GM12878 (cell line): ENCODE data around the gene ZNF324. TPM values are rescaled to one million over a fixed set of nuclear protein-coding genes. Genes with fewer than 3 reads are reported as not detected.

Source experiments
- ATAC-seq: fragments of 200-7000 bp; cut with Tn5 transposase; 3 replicates; pipeline ENCODE4 v1.9.1; 2020; ENCODE audit warnings: mild to moderate bottlenecking, moderate library complexity
- BruUV-seq: library from RNA; stranded (reverse); fragments of 400-500 nt; replicated peaks from 2 replicates; lab custom pipeline; 2021; lab: Mats Ljungman, UMichigan
- CTCF ChIA-PET: fragments of 300-600 bp; sonication (Branson Sonifier 250); formaldehyde crosslinking; extraction: SDS; loops from one replicate; lab custom pipeline; 2021; ENCODE audit warnings: inconsistent platforms; lab: Yijun Ruan, JAX
- POLR2A ChIA-PET: fragments of 350-600 bp; formaldehyde crosslinking; extraction: SDS; loops from one replicate; lab custom pipeline; 2021; ENCODE audit warnings: inconsistent platforms; lab: Charles Lee
- RAD21 ChIA-PET: fragments of 300-600 bp; sonication (Branson Sonifier 250); formaldehyde crosslinking; loops from one replicate; lab custom pipeline; 2023; ENCODE audit warnings: antibody characterized with exemption; ENCODE audit not compliant: unreplicated experiment; lab: Charles Lee
- SMC1A ChIA-PET: fragments of 300-600 bp; sonication (Branson Sonifier 250); formaldehyde crosslinking; loops from one replicate; lab custom pipeline; 2023; ENCODE audit not compliant: unreplicated experiment, uncharacterized antibody; lab: Charles Lee
- DNase-seq: peaks from one replicate; pipeline ENCODE4 v3.0.0-alpha.2; 2011; ENCODE audit warnings: low read depth, low spot score
- FAIRE-seq: peaks from 3 replicates; lab custom pipeline; 2011; peaks lifted over from hg19 to GRCh38; lab: Jason Lieb, UNC
- H2AFZ ChIP-seq: 2 replicates; pipeline ENCODE4 v1.6.0; 2011; ENCODE audit warnings: low read depth, low read length, control low read depth; ENCODE audit not compliant: control insufficient read depth
- H3K27ac ChIP-seq: 2 replicates; pipeline ENCODE4 v1.5.1; 2011; ENCODE audit warnings: control low read depth; ENCODE audit not compliant: control insufficient read depth, insufficient read depth
- H3K27me3 ChIP-seq, 2 experiments: replicated peaks in 1 of 2; 2 replicates each; pipeline versions ENCODE4 v1.6.0 to v1.6.1; 2011; ENCODE audit warnings: low read length in 1 of 2; ENCODE audit not compliant: control insufficient read depth in 2 of 2, insufficient read depth in 2 of 2
- H3K36me3 ChIP-seq, 2 experiments: 2 replicates each; pipeline ENCODE4 v1.5.1; 2011; ENCODE audit warnings: low read length in 1 of 2; ENCODE audit not compliant: control insufficient read depth in 2 of 2, insufficient read depth in 2 of 2
- H3K4me1 ChIP-seq: 2 replicates; pipeline ENCODE4 v1.6.1; 2011; ENCODE audit warnings: mild to moderate bottlenecking, low read length, moderate library complexity, mixed read lengths; ENCODE audit not compliant: control insufficient read depth, insufficient read depth
- H3K4me2 ChIP-seq: 2 replicates; pipeline ENCODE4 v1.6.0; 2011; ENCODE audit warnings: control low read depth; ENCODE audit not compliant: control insufficient read depth, insufficient read depth
- H3K4me3 ChIP-seq: fragments of 200-600 bp; sonication (generic); 2 replicates; pipeline ENCODE4 v1.5.1; 2016
- H3K79me2 ChIP-seq: 2 replicates; pipeline ENCODE4 v1.6.0; 2011; ENCODE audit warnings: low read length; ENCODE audit not compliant: control insufficient read depth, insufficient read depth
- H3K9ac ChIP-seq: 2 replicates; pipeline ENCODE4 v1.8.0; 2011; ENCODE audit warnings: low read length, control low read depth, mixed read lengths; ENCODE audit not compliant: control insufficient read depth, insufficient read depth
- H3K9me3 ChIP-seq: replicated peaks from 3 replicates; pipeline ENCODE4 v1.5.1; 2011; ENCODE audit warnings: mild to moderate bottlenecking, low read length; ENCODE audit not compliant: control insufficient read depth, insufficient read depth
- H4K20me1 ChIP-seq: 2 replicates; pipeline ENCODE4 v1.6.0; 2011; ENCODE audit not compliant: control insufficient read depth, insufficient read depth
- CBX3 ChIP-seq: fragments of 200-600 bp; sonication (generic); IDR thresholded peaks from 2 replicates; pipeline ENCODE4 v1.6.1; 2016; ENCODE audit warnings: low read depth, borderline replicate concordance
- FOXM1 ChIP-seq: IDR thresholded peaks from 2 replicates; pipeline ENCODE4 v1.6.1; 2012; ENCODE audit warnings: low read depth, mild to moderate bottlenecking, inconsistent platforms, low read length, moderate library complexity
- IKZF1 ChIP-seq: fragments of 450-650 bp; conservative IDR thresholded peaks from 2 replicates; pipeline ENCODE4 v1.6.1; 2017; ENCODE audit warnings: antibody characterized with exemption, mild to moderate bottlenecking
- MYC ChIP-seq: IDR thresholded peaks from 2 replicates; pipeline ENCODE4 v1.6.1; 2011; ENCODE audit warnings: mild to moderate bottlenecking, low read length, moderate library complexity, inconsistent platforms; ENCODE audit not compliant: insufficient read depth, insufficient replicate concordance, insufficient read length, severe bottlenecking
- SRF ChIP-seq, 2 experiments: IDR thresholded peaks; 2 replicates each; pipeline ENCODE4 v1.6.1; 2011; ENCODE audit warnings: low read depth in 2 of 2, low read length in 2 of 2, mild to moderate bottlenecking in 1 of 2, moderate library complexity in 1 of 2
- TBL1XR1 ChIP-seq: IDR thresholded peaks from 2 replicates; pipeline ENCODE4 v1.6.1; 2012; ENCODE audit warnings: low read depth, low read length, improper control_type of control experiment
- WGBS: methylation state at CpG from one replicate; pipeline ENCODE4 v1.1.6; 2016; ENCODE audit warnings: low lambda C conversion rate; ENCODE audit not compliant: insufficient replicate concordance, insufficient coverage; ENCODE audit errors: missing lambda C conversion rate; 5-methylcytosine and 5-hydroxymethylcytosine counted together
- in situ Hi-C: fragments of 300-500 bp; cut with MboI; formaldehyde crosslinking; loops from 9 replicates; pipeline ENCODE4 v1.14.3; 2018; ENCODE audit warnings: mixed read lengths
- intact Hi-C: fragments of 100-400 bp; cut with micrococcal nuclease; formaldehyde crosslinking; loops from one replicate; pipeline ENCODE4 v1.14.2; 2022; ENCODE audit not compliant: unreplicated experiment
- polyA plus RNA-seq, 11 experiments: library from polyadenylated mRNA; depleted of rRNA in 4 of 11; unstranded in 6 of 11; stranded (reverse) in 5 of 11; fragments of >200 nt; fragmentation: Nextera tagmentation in 4 of 11; fragmentation: Illumina TruSeq in 1 of 11; extraction: Ambion mirVana in 4 of 11; extraction: Trizol in 1 of 11; gene quantifications; 1 replicate in 1 of 11; 2 replicates in 10 of 11; pipeline versions ENCODE4 v1.2.1 to v1.2.3, GENCODE V29; 2011 to 2016; ENCODE audit warnings: inconsistent platforms in 2 of 11, missing spikeins in 2 of 11, low read depth in 1 of 11
- total RNA-seq, 4 experiments: library from RNA; depleted of rRNA in 3 of 4; stranded (reverse); fragments of >200 nt in 3 of 4; fragmentation: Illumina TruSeq in 1 of 4; extraction: Trizol in 1 of 4; gene quantifications; 2 replicates each; pipeline versions ENCODE4 v1.2.1 to v1.2.3, GENCODE V29; 2013 to 2021
- TF ChIP-seq, protein P1 (sequence below): IDR thresholded peaks from 2 replicates; pipeline ENCODE4 v1.6.1; 2012; ENCODE audit warnings: low read depth, low read length, improper control_type of control experiment
- TF ChIP-seq, protein P2 (sequence below): fragments of 150-350 bp; IDR thresholded peaks from 2 replicates; pipeline ENCODE4 v1.6.1; 2014; ENCODE audit warnings: mild to moderate bottlenecking, low read depth, low read length
- TF ChIP-seq, protein P3 (sequence below): fragments of 450-650 bp; IDR thresholded peaks from 2 replicates; pipeline ENCODE4 v1.6.1; 2018; ENCODE audit warnings: borderline replicate concordance, mild to moderate bottlenecking; ENCODE audit not compliant: partially characterized antibody
- TF ChIP-seq, protein P4 (sequence below): fragments of 150-350 bp; IDR thresholded peaks from 2 replicates; pipeline ENCODE4 v1.6.1; 2016; ENCODE audit warnings: low read depth, low read length

ZNF324 gene
- total and polyA plus RNA-seq, 10 of the 15 experiments (the other 5 are each of a cell fraction or from before 2014, with no cell fraction given): 0.71 to 13.9 (median 7.0) TPM

- TF ChIP-seq, protein P1, sequence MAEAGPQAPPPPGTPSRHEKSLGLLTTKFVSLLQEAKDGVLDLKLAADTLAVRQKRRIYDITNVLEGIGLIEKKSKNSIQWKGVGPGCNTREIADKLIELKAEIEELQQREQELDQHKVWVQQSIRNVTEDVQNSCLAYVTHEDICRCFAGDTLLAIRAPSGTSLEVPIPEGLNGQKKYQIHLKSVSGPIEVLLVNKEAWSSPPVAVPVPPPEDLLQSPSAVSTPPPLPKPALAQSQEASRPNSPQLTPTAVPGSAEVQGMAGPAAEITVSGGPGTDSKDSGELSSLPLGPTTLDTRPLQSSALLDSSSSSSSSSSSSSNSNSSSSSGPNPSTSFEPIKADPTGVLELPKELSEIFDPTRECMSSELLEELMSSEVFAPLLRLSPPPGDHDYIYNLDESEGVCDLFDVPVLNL: no peak
- TF ChIP-seq CBX3: no peak
- TF ChIP-seq, protein P2, sequence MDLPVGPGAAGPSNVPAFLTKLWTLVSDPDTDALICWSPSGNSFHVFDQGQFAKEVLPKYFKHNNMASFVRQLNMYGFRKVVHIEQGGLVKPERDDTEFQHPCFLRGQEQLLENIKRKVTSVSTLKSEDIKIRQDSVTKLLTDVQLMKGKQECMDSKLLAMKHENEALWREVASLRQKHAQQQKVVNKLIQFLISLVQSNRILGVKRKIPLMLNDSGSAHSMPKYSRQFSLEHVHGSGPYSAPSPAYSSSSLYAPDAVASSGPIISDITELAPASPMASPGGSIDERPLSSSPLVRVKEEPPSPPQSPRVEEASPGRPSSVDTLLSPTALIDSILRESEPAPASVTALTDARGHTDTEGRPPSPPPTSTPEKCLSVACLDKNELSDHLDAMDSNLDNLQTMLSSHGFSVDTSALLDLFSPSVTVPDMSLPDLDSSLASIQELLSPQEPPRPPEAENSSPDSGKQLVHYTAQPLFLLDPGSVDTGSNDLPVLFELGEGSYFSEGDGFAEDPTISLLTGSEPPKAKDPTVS: no peak
- no peak for TF ChIP-seq TBL1XR1
- no peak for TF ChIP-seq FOXM1
- TF ChIP-seq, protein P3, sequence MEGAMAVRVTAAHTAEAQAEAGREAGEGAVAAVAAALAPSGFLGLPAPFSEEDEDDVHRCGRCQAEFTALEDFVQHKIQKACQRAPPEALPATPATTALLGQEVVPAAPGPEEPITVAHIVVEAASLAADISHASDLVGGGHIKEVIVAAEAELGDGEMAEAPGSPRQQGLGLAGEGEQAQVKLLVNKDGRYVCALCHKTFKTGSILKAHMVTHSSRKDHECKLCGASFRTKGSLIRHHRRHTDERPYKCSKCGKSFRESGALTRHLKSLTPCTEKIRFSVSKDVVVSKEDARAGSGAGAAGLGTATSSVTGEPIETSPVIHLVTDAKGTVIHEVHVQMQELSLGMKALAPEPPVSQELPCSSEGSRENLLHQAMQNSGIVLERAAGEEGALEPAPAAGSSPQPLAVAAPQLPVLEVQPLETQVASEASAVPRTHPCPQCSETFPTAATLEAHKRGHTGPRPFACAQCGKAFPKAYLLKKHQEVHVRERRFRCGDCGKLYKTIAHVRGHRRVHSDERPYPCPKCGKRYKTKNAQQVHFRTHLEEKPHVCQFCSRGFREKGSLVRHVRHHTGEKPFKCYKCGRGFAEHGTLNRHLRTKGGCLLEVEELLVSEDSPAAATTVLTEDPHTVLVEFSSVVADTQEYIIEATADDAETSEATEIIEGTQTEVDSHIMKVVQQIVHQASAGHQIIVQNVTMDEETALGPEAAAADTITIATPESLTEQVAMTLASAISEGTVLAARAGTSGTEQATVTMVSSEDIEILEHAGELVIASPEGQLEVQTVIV: no peak
- TF ChIP-seq, all 136 proteins: peak for 0
Observed at GRCh38 chr19:58479736-58480480, 13.0 kb downstream of the ZNF324 start (continued).

- BruUV-seq: no TSS peak
Observed at GRCh38 chr19:58480481-58480830, 13.6 kb downstream of the ZNF324 start.

More at GRCh38 chr19:58480481-58480830, 13.6 kb downstream of the ZNF324 start:
- no peaks in the 10 kb centered on the region for H4K20me1 ChIP-seq
- no peaks in the 10 kb centered on the region; a peak in 2 of 4 replicates for H3K36me3 ChIP-seq
- no peak for ATAC-seq
- in situ Hi-C loops: no loop called here
- no peaks in the 10 kb centered on the region for H3K27me3 ChIP-seq
- ChIA-PET SMC1A (no interaction called here), POLR2A (no interaction called here), RAD21 (no interaction called here), CTCF (no interaction called here)
- intact Hi-C loops: no loop called here
- H3K27ac ChIP-seq: no peak overlapping the region
- H3K9ac ChIP-seq: no peak overlapping the region
- no peak overlapping the region for H3K4me3 ChIP-seq
- 94% methylated on average over 20 of the region's 20 CpGs for WGBS
- no peak for FAIRE-seq
- no peaks in the 10 kb centered on the region; the same call in 1 of the 2 replicates for H3K79me2 ChIP-seq
- DNase-seq: no peak
- no peaks in the 10 kb centered on the region for H3K9me3 ChIP-seq
- H3K4me1 ChIP-seq: peaks cover 12% of the 10 kb centered on the region
- H2AFZ ChIP-seq: no peak overlapping the region
- TF ChIP-seq MYC (no peak), SRF (IDR thresholded peaks at IDR 0.05; ENCODE audit: low read depth in 2 of 2, low read length in 2 of 2) (no peak), IKZF1 (no peak)
- TF ChIP-seq, protein P4, sequence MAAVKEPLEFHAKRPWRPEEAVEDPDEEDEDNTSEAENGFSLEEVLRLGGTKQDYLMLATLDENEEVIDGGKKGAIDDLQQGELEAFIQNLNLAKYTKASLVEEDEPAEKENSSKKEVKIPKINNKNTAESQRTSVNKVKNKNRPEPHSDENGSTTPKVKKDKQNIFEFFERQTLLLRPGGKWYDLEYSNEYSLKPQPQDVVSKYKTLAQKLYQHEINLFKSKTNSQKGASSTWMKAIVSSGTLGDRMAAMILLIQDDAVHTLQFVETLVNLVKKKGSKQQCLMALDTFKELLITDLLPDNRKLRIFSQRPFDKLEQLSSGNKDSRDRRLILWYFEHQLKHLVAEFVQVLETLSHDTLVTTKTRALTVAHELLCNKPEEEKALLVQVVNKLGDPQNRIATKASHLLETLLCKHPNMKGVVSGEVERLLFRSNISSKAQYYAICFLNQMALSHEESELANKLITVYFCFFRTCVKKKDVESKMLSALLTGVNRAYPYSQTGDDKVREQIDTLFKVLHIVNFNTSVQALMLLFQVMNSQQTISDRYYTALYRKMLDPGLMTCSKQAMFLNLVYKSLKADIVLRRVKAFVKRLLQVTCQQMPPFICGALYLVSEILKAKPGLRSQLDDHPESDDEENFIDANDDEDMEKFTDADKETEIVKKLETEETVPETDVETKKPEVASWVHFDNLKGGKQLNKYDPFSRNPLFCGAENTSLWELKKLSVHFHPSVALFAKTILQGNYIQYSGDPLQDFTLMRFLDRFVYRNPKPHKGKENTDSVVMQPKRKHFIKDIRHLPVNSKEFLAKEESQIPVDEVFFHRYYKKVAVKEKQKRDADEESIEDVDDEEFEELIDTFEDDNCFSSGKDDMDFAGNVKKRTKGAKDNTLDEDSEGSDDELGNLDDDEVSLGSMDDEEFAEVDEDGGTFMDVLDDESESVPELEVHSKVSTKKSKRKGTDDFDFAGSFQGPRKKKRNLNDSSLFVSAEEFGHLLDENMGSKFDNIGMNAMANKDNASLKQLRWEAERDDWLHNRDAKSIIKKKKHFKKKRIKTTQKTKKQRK: no peak
- H3K4me2 ChIP-seq: no peak overlapping the region
